ENCODE data around the gene TEKT5. TPM values are rescaled to one million over a fixed set of nuclear protein-coding genes. Genes with fewer than 3 reads are reported as not detected.
"Not testable (repeated sequence)": the region's sequence is repeated elsewhere in the genome, so short reads cannot be mapped to it uniquely, and the experiment has no call there.

The TEKT5 gene
- total and polyA plus RNA-seq, 11 donors: 0.51 to 2.8 TPM; not detected in 9

DNA sequence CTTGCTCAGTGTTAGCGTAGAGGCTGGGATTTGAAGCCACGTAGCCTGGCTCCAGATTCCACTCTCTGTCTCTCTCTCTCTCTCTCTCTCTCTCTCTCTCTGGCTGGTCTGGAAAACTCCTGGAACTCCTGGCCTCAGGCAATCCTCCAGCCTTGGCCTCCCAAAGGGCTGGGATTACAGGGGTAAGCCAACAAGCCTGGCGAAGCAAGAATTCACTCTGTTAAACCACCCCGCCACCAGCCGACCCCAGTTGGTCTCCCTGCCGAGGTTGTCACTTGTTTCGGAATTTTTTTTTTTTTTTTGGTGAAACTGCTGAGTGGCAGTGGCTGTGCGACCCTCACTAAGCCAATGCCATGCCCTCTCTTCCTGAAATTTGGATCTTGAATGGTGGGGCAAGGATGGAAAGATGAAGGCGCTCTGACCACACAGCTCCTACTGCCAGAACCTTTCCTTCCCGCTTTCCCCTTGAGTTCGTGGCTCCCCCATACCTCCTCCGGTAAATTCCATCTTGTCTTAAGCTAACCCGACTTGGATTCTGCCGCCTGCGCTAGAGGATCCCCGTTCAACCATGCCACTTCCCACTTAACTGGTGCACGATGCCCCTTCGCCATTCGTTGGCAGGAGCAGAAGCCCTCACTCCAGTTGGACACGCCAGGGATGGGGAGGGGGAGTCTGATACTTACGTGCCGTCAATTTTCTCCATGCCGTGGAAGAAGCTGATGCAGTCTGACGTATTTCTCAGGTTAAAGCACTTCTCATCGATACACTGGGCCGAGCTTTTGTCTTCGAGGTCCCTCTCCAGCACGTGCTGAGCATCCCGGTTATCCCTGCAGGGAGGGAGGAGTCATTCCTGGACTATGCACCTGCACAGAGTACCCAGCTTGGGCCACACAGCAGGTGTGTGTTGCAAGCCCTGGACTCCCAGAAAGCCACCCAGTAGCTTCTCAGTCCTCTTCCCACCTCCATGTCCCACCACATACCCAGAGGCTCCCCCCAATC is 13.1 kb downstream of the TEKT5 start:
- intact Hi-C loops (cut with DNase I): no loop called here
- Histone ChIP-seq H3K4me1 (peaks cover 0 to 2% (median 0%) of the 10 kb centered on the region in 12 donors), H3K9me3 (no peaks in the 10 kb centered on the region), H3K27me3 (no peaks in the 10 kb centered on the region), H3K4me3 (no peak overlapping the region), H3K36me3 (no peaks in the 10 kb centered on the region), H3K27ac (no peak overlapping the region)
- 81 to 88% (median 85%) methylated on average over 29 of the region's 29 CpGs for WGBS, 4 donors
- no peak for DNase-seq
- no peak for ATAC-seq
- no peak for TF ChIP-seq POLR2A (IDR thresholded peaks at IDR 0.05)
- TF ChIP-seq, protein P1, sequence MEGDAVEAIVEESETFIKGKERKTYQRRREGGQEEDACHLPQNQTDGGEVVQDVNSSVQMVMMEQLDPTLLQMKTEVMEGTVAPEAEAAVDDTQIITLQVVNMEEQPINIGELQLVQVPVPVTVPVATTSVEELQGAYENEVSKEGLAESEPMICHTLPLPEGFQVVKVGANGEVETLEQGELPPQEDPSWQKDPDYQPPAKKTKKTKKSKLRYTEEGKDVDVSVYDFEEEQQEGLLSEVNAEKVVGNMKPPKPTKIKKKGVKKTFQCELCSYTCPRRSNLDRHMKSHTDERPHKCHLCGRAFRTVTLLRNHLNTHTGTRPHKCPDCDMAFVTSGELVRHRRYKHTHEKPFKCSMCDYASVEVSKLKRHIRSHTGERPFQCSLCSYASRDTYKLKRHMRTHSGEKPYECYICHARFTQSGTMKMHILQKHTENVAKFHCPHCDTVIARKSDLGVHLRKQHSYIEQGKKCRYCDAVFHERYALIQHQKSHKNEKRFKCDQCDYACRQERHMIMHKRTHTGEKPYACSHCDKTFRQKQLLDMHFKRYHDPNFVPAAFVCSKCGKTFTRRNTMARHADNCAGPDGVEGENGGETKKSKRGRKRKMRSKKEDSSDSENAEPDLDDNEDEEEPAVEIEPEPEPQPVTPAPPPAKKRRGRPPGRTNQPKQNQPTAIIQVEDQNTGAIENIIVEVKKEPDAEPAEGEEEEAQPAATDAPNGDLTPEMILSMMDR (IDR thresholded peaks at IDR 0.05): no peak

DNA sequence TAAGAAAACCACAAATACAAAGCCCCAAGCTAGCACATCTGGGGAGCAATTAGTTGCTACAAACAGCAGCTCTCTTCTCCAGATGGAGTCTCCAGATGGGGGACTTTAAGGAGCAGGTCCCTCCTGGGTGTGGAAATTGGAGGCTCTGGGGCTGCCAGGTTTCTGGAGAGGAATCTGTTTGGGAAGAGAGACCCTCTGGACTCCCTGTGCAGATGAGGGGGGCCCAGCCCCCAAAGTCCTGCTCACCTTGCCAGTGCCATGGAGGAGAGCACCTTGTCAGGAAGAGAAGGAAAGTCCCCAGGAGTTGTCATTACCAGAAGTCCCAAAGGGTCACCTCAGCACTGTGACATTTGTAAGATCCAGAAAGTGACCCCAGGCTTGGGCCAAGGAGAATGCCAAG is 14.8 kb downstream of the TEKT5 start:
- no peak for ATAC-seq
- Histone ChIP-seq H3K27ac (no peak overlapping the region), H3K4me1 (peaks cover 0 to 2% (median 0%) of the 10 kb centered on the region in 12 donors), H3K36me3 (no peaks in the 10 kb centered on the region), H3K9me3 (no peaks in the 10 kb centered on the region), H3K4me3 (no peak overlapping the region), H3K27me3 (no peaks in the 10 kb centered on the region)
- intact Hi-C loops (cut with DNase I): no loop called here
- no peak for DNase-seq
- TF ChIP-seq POLR2A (IDR thresholded peaks at IDR 0.05): no peak
- TF ChIP-seq, protein P1 (IDR thresholded peaks at IDR 0.05): no peak

DNA sequence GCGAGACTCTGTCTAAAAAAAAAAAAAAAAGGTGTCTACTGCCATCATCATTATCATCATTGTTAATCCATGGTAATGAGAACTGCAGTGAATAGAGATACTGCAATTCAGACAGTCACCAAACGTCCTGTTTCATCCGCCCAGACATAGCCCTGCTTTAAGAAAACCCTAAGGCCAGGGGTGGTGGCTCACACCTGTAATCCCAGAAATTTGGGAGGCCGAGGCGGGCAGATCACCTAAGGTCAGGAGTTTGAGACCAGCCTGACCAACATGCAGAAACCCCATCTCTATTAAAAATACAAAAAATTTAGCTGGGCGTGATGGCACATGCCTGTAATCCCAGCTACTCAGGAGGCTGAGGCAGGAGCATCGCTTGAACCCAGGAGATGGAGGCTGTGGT is 15.3 kb downstream of the TEKT5 start:
- H3K27me3 ChIP-seq; H3K27ac ChIP-seq; H3K9me3 ChIP-seq; H3K36me3 ChIP-seq; DNase-seq; intact Hi-C loops (cut with DNase I); ATAC-seq; H3K4me3 ChIP-seq; H3K4me1 ChIP-seq: not testable (repeated sequence)
- 88 to 92% (median 89%) methylated on average over 7 of the region's 7 CpGs for WGBS, 4 donors

DNA sequence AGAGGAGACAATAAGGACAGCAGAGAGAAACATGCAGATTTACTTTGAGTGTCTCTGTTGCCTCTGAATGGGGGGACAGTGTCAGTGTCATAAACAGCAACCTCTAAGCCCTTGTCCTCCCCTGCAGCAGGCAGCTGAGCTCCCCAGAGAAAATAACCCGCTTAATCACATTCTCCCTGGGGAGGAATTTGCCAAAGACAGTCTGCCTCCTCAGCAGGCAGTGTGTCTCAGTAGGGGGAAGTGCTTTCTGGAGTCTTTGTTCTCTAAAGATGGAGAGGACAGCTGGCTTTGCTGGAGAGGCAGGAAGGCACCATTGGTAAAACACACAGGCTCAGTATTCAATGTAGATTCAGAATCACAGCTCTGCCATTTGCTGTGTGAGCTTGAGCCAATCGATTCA is 16.1 kb downstream of the TEKT5 start:
- no peaks in the 10 kb centered on the region for H3K36me3 ChIP-seq
- H3K9me3 ChIP-seq: no peaks in the 10 kb centered on the region
- H3K27ac ChIP-seq: no peak overlapping the region
- TF ChIP-seq, protein P1 (IDR thresholded peaks at IDR 0.05): no peak
- no peak for TF ChIP-seq POLR2A (IDR thresholded peaks at IDR 0.05)
- H3K4me1 ChIP-seq: no peaks in the 10 kb centered on the region
- DNase-seq (no peak), ATAC-seq (no peak)
- 59 to 65% (median 62%) methylated on average over 2 of the region's 2 CpGs for WGBS, 4 donors
- intact Hi-C loops (cut with DNase I): no loop called here
- H3K27me3 ChIP-seq: no peaks in the 10 kb centered on the region
- no peak overlapping the region for H3K4me3 ChIP-seq

Measured in heart left ventricle (tissue), 16 donors.